Liver (tissue), 9 donors: ENCODE data around the gene RUNX1. TPM values are rescaled to one million over a fixed set of nuclear protein-coding genes. Genes with fewer than 3 reads are reported as not detected.

Experiments
- DNase-seq: peaks from one replicate; pipeline ENCODE4 v3.0.0-alpha.2; 2017; ENCODE audit warnings: low spot score
- H3K27ac ChIP-seq, 2 donors: one replicate each; pipeline ENCODE4 v1.7.0; 2013; ENCODE audit warnings: inconsistent platforms in 2 of 2, low read length in 2 of 2, control low read depth in 1 of 2, low read depth in 1 of 2, mild to moderate bottlenecking in 1 of 2
- H3K27me3 ChIP-seq, 4 donors: one replicate each; pipeline versions ENCODE4 v1.6.1 to v1.7.0; 2013; ENCODE audit warnings: low read length in 3 of 4, inconsistent platforms in 1 of 4, mild to moderate bottlenecking in 1 of 4, moderate library complexity in 1 of 4; ENCODE audit not compliant: control insufficient read depth in 4 of 4, insufficient read depth in 4 of 4
- H3K36me3 ChIP-seq, 4 donors: one replicate each; pipeline versions ENCODE4 v1.6.1 to v1.7.0; 2013; ENCODE audit warnings: low read length in 3 of 4, mild to moderate bottlenecking in 3 of 4, low read depth in 1 of 4, moderate library complexity in 1 of 4; ENCODE audit not compliant: control insufficient read depth in 4 of 4, insufficient read depth in 3 of 4
- H3K4me1 ChIP-seq, 4 donors: one replicate each; pipeline versions ENCODE4 v1.6.1 to v1.7.0; 2013; ENCODE audit warnings: low read length in 3 of 4, mild to moderate bottlenecking in 3 of 4, moderate library complexity in 1 of 4; ENCODE audit not compliant: control insufficient read depth in 4 of 4, insufficient read depth in 4 of 4
- H3K4me3 ChIP-seq, 3 donors: one replicate each; pipeline versions ENCODE4 v1.6.1 to v1.7.0; 2013; ENCODE audit warnings: low read length in 3 of 3, control low read depth in 1 of 3, low read depth in 1 of 3, mild to moderate bottlenecking in 1 of 3
- H3K9ac ChIP-seq, 2 donors: one replicate each; pipeline ENCODE4 v1.7.0; 2013; ENCODE audit warnings: low read length in 2 of 2, mild to moderate bottlenecking in 2 of 2, moderate library complexity in 2 of 2, control low read depth in 1 of 2, low read depth in 1 of 2
- H3K9me3 ChIP-seq, 4 donors: one replicate each; pipeline versions ENCODE4 v1.6.1 to v1.7.0; 2013; ENCODE audit warnings: low read length in 3 of 4; ENCODE audit not compliant: control insufficient read depth in 4 of 4
- ATF3 ChIP-seq: IDR thresholded peaks from 2 replicates; pipeline ENCODE4 v1.6.1; 2016; ENCODE audit warnings: antibody characterized with exemption
- CTCF ChIP-seq: fragments of 150-350 bp; IDR thresholded peaks from 2 replicates; pipeline ENCODE4 v1.5.1; 2017; ENCODE audit warnings: improper control_type of control experiment, low read depth, low read length; ENCODE audit not compliant: missing input control
- FOXA2 ChIP-seq: IDR thresholded peaks from 2 replicates; pipeline ENCODE4 v1.6.1; 2016; ENCODE audit warnings: antibody characterized with exemption
- GABPA ChIP-seq, 2 donors: IDR thresholded peaks in 1 of 2; conservative IDR thresholded peaks in 1 of 2; 2 replicates each; pipeline ENCODE4 v1.6.1; 2016; ENCODE audit warnings: antibody characterized with exemption in 2 of 2, mild to moderate bottlenecking in 1 of 2, moderate library complexity in 1 of 2
- HNF4G ChIP-seq: IDR thresholded peaks from 2 replicates; pipeline ENCODE4 v1.6.1; 2016; ENCODE audit warnings: antibody characterized with exemption
- JUND ChIP-seq, 2 donors: IDR thresholded peaks; 2 replicates each; pipeline ENCODE4 v1.6.1; 2016; ENCODE audit warnings: antibody characterized with exemption in 2 of 2
- MAX ChIP-seq: IDR thresholded peaks from 2 replicates; pipeline ENCODE4 v1.6.1; 2016; ENCODE audit warnings: antibody characterized with exemption
- NR2F2 ChIP-seq: IDR thresholded peaks from 2 replicates; pipeline ENCODE4 v1.6.1; 2016; ENCODE audit warnings: antibody characterized with exemption
- RAD21 ChIP-seq, 2 donors: IDR thresholded peaks; 2 replicates each; pipeline ENCODE4 v1.6.1; 2016; ENCODE audit warnings: antibody characterized with exemption in 2 of 2, mild to moderate bottlenecking in 2 of 2
- REST ChIP-seq: IDR thresholded peaks from 2 replicates; pipeline ENCODE4 v1.6.1; 2016; ENCODE audit warnings: antibody characterized with exemption, mild to moderate bottlenecking
- RXRA ChIP-seq, 2 donors: IDR thresholded peaks; 2 replicates each; pipeline ENCODE4 v1.6.1; 2017 to 2018; ENCODE audit warnings: antibody characterized with exemption in 2 of 2, mild to moderate bottlenecking in 1 of 2
- SP1 ChIP-seq: IDR thresholded peaks from 2 replicates; pipeline ENCODE4 v1.6.1; 2018; ENCODE audit warnings: antibody characterized with exemption, mild to moderate bottlenecking
- TAF1 ChIP-seq: conservative IDR thresholded peaks from 2 replicates; pipeline ENCODE4 v1.6.1; 2016; ENCODE audit warnings: antibody characterized with exemption, mild to moderate bottlenecking
- YY1 ChIP-seq: IDR thresholded peaks from 2 replicates; pipeline ENCODE4 v1.6.1; 2016; ENCODE audit warnings: antibody characterized with exemption, mild to moderate bottlenecking
- ZBTB33 ChIP-seq: IDR thresholded peaks from 2 replicates; pipeline ENCODE4 v1.6.1; 2016; ENCODE audit warnings: antibody characterized with exemption
- WGBS: extraction: QIAGEN DNeasy Blood & Tissue Kit; methylation state at CpG from one replicate; pipeline ENCODE4 v1.1.7; 2013; 5-methylcytosine and 5-hydroxymethylcytosine counted together
- polyA plus RNA-seq, 2 donors: library from polyadenylated mRNA; stranded (reverse) in 1 of 2; unstranded in 1 of 2; fragments of 200-250 nt in 1 of 2; fragments of >200 nt in 1 of 2; fragmentation: Nextera tagmentation in 1 of 2; extraction: Ambion mirVana in 1 of 2; gene quantifications; one replicate each; pipeline versions ENCODE4 v1.2.1 to v1.2.3, GENCODE V29; 2013 to 2015
- total RNA-seq, 2 donors: library from RNA; depleted of rRNA; stranded (reverse); fragments of >200 nt; gene quantifications; one replicate each; pipeline ENCODE4 v1.2.3, GENCODE V29; 2014
- donor health status: healthy.
- donor health status: healthy.
- donor health status: healthy.
- donor health status: healthy.
- donor health status: healthy.

Gene RUNX1
- total and polyA plus RNA-seq, 4 donors = 0.98 to 7.2 (median 3.1) TPM

GRCh38 chr21:34894401-34894800 lies 154.7 kb downstream of the RUNX1 start:
- 89% methylated on average over 1 of the region's 1 CpG for WGBS
- TF ChIP-seq REST = no peak
- no peak for TF ChIP-seq RAD21 (IDR thresholded peaks at IDR 0.05)
- no peak for TF ChIP-seq ZBTB33
- TF ChIP-seq SP1 = no peak
- TF ChIP-seq RXRA (IDR thresholded peaks at IDR 0.05) = no peak
- no peak for TF ChIP-seq ATF3
- no peak for TF ChIP-seq HNF4G
- no peak for TF ChIP-seq TAF1
- TF ChIP-seq CTCF = no peak
- no peak for TF ChIP-seq YY1
- TF ChIP-seq MAX = no peak
- no peak for TF ChIP-seq FOXA2
- no peak for TF ChIP-seq GABPA (IDR thresholded peaks at IDR 0.05 in 1 of 2, conservative IDR thresholded peaks at IDR 0.05 in 1 of 2)
- TF ChIP-seq JUND (IDR thresholded peaks at IDR 0.05) = no peak
- H3K36me3 ChIP-seq = no peaks in the 10 kb centered on the region
- peaks cover 0 to 9% (median 6%) of the 10 kb centered on the region in 4 donors for H3K4me1 ChIP-seq
- H3K27ac ChIP-seq = no peak overlapping the region
- no peak for DNase-seq
- peaks cover 0 to 4% (median 3%) of the 10 kb centered on the region in 4 donors for H3K27me3 ChIP-seq
- H3K9me3 ChIP-seq = peaks cover 0 to 13% (median 6%) of the 10 kb centered on the region in 4 donors
- H3K9ac ChIP-seq = no peak overlapping the region
- H3K4me3 ChIP-seq = no peak overlapping the region

GRCh38 chr21:34892209-34892608 lies 156.9 kb downstream of the RUNX1 start:
- no peaks in the 10 kb centered on the region for H3K36me3 ChIP-seq
- H3K4me1 ChIP-seq = peaks cover 0 to 17% (median 10%) of the 10 kb centered on the region in 4 donors

More at GRCh38 chr21:34892209-34892608, 156.9 kb downstream of the RUNX1 start:
- no peak for TF ChIP-seq HNF4G
- no peak for TF ChIP-seq NR2F2
- no peak for TF ChIP-seq REST
- no peak for TF ChIP-seq ATF3
- no peak for TF ChIP-seq SP1
- no peak for TF ChIP-seq RXRA (IDR thresholded peaks at IDR 0.05)
- no peak for TF ChIP-seq YY1
- no peak for TF ChIP-seq JUND (IDR thresholded peaks at IDR 0.05)
- no peak overlapping the region for H3K4me3 ChIP-seq
- H3K27me3 ChIP-seq = peaks cover 0 to 4% (median 3%) of the 10 kb centered on the region in 4 donors
- H3K9ac ChIP-seq = no peak overlapping the region
- no peak overlapping the region for H3K27ac ChIP-seq
- no peaks in the 10 kb centered on the region for H3K9me3 ChIP-seq
- DNase-seq = no peak
